ENCODE measurements around the gene MPP2.

MPP2 gene

DNA sequence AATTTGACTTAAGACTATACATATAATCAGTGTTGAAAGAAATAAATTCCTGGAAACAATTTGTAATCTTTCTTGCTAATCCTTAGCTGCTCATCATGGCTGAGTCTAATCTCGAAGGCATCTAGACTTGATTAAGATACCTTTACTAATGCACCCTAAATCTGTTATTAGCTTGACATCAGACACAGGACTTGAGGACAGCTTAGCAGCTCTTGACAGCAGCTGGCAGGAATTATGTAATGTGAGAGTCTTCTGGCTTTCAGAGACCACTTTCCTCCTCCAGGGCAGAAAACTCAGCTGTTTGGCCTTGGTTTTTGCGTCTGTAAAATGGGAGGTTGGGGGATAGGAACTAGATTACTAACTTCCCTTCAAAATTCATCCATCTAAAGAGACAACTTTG is 7.1 kb upstream of the MPP2 start:
- no peak for DNase-seq
- Histone ChIP-seq H3K27ac (ENCODE audit: insufficient read depth in 1 of 2, low read depth in 1 of 2, low read length in 2 of 2, poor library complexity in 1 of 2, severe bottlenecking in 2 of 2) (no peak overlapping the region), H3K36me3 (ENCODE audit: control insufficient read depth in 4 of 4, insufficient read depth in 4 of 4, low read length in 3 of 4) (no peaks in the 10 kb centered on the region), H3K27me3 (replicated peaks in 2 of 5; ENCODE audit: control insufficient read depth in 4 of 5, insufficient read depth in 5 of 5, low read length in 4 of 5) (peaks cover 0 to 6% (median 0%) of the 10 kb centered on the region in 5 experiments), H3K4me1 (ENCODE audit: control extremely low read depth in 1 of 4, control insufficient read depth in 4 of 4, insufficient read depth in 4 of 4, low read length in 3 of 4) (peaks cover 0 to 13% (median 6%) of the 10 kb centered on the region in 4 experiments), H3K9me3 (ENCODE audit: control extremely low read depth in 1 of 5, control insufficient read depth in 4 of 5, insufficient read depth in 2 of 5, low read depth in 1 of 5, low read length in 4 of 5) (no peaks in the 10 kb centered on the region), H3K4me3 (ENCODE audit: control insufficient read depth in 1 of 7, extremely low read depth in 1 of 7, insufficient read depth in 4 of 7, low read depth in 2 of 7, low read length in 6 of 7) (no peak overlapping the region)
- CTCF ChIA-PET = interaction anchor here (1.3 to 1.9 kb wide), 5 partner anchors 11 to 431 kb away, joined by 3 to 10 read pairs (median 5); partner anchors contain the start of gene GRN
- WGBS (ENCODE audit: insufficient coverage) = 100% methylated on average over 1 of the region's 2 CpGs
- POLR2A ChIA-PET = interaction anchor here (0.6 kb wide), 1 partner anchor 457 kb away, joined by 3 read pairs; no protein-coding TSS in a partner anchor

DNA sequence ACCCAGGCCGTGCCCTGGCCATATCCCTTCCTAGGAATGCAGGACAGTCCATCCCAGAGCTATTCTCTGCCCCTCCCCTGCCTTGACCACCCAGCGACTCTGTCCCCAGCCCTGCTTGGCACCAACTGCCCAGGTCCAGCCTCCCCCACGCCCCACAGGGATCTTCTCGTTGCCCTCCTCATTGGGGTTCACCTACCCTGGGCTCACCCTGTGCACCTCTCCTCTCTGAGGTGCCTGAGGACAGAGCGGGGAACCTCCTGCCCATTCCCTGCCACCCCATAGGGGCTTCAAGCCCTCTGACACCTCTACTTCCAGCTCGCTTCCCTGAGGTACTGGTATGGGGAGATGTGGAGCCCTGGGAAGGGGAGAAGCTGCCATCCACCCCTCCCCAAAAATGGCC is 6.2 kb upstream of the MPP2 start:
- peaks cover 0 to 9% (median 3%) of the 10 kb centered on the region in 5 experiments for H3K27me3 ChIP-seq (replicated peaks in 2 of 5; ENCODE audit: control insufficient read depth in 4 of 5, insufficient read depth in 5 of 5, low read length in 4 of 5)
- H3K4me3 ChIP-seq (ENCODE audit: control insufficient read depth in 1 of 7, extremely low read depth in 1 of 7, insufficient read depth in 4 of 7, low read depth in 2 of 7, low read length in 6 of 7) = no peak overlapping the region
- ChIA-PET POLR2A (no interaction called here), CTCF (interaction anchor here (1.1 to 1.9 kb wide), 6 partner anchors 12 to 432 kb away, joined by 3 to 10 read pairs (median 4); partner anchors contain the start of gene GRN)
- peaks cover 0 to 13% (median 6%) of the 10 kb centered on the region in 4 experiments for H3K4me1 ChIP-seq (ENCODE audit: control extremely low read depth in 1 of 4, control insufficient read depth in 4 of 4, insufficient read depth in 4 of 4, low read length in 3 of 4)
- no peaks in the 10 kb centered on the region for H3K36me3 ChIP-seq (ENCODE audit: control insufficient read depth in 4 of 4, insufficient read depth in 4 of 4, low read length in 3 of 4)
- no peaks in the 10 kb centered on the region for H3K9me3 ChIP-seq (ENCODE audit: control extremely low read depth in 1 of 5, control insufficient read depth in 4 of 5, insufficient read depth in 2 of 5, low read depth in 1 of 5, low read length in 4 of 5)
- no peak for DNase-seq
- 97% methylated on average over 5 of the region's 6 CpGs for WGBS (ENCODE audit: insufficient coverage)
- no peak overlapping the region for H3K27ac ChIP-seq (ENCODE audit: insufficient read depth in 1 of 2, low read depth in 1 of 2, low read length in 2 of 2, poor library complexity in 1 of 2, severe bottlenecking in 2 of 2)

DNA sequence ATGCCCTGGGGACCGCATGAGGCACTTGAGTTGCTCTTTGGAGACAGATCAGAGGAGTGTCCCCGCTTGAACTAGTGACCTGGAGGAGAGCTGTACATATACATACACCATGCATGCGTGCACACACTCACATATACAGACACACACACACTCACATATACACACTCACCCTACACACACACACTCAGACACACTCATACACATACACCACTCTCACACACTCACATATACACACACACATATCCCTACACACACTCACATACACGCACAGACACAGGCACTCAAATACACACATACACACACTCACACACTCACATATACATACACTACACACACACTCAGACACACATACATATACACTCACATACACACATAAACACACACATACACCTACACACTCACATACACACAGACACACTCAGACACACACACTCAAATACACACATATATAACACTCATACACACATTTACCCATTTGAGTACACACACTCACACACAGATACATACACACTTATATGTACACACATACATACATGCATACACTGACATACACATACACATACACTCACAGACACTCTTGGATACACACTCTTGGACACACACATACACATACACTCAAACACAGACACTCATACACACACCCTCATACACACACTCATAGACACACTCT is 5.4 kb upstream of the MPP2 start:
- Histone ChIP-seq H3K27me3 (replicated peaks in 2 of 5; ENCODE audit: control insufficient read depth in 4 of 5, insufficient read depth in 5 of 5, low read length in 4 of 5) (peaks cover 3 to 16% (median 10%) of the 10 kb centered on the region in 5 experiments), H3K4me3 (ENCODE audit: control insufficient read depth in 1 of 7, extremely low read depth in 1 of 7, insufficient read depth in 4 of 7, low read depth in 2 of 7, low read length in 6 of 7) (no peak overlapping the region), H3K36me3 (ENCODE audit: control insufficient read depth in 4 of 4, insufficient read depth in 4 of 4, low read length in 3 of 4) (no peaks in the 10 kb centered on the region), H3K9me3 (ENCODE audit: control extremely low read depth in 1 of 5, control insufficient read depth in 4 of 5, insufficient read depth in 2 of 5, low read depth in 1 of 5, low read length in 4 of 5) (no peaks in the 10 kb centered on the region), H3K4me1 (ENCODE audit: control extremely low read depth in 1 of 4, control insufficient read depth in 4 of 4, insufficient read depth in 4 of 4, low read length in 3 of 4) (peaks cover 2 to 13% (median 8%) of the 10 kb centered on the region in 4 experiments), H3K27ac (ENCODE audit: insufficient read depth in 1 of 2, low read depth in 1 of 2, low read length in 2 of 2, poor library complexity in 1 of 2, severe bottlenecking in 2 of 2) (no peak overlapping the region)
- no peak for DNase-seq
- POLR2A ChIA-PET = no interaction called here
- WGBS (ENCODE audit: insufficient coverage) = 60% methylated on average over 3 of the region's 4 CpGs
- CTCF ChIA-PET = interaction anchor here (1.1 to 5.2 kb wide), 2 partner anchors 7 to 18 kb away, joined by 3 to 29 read pairs; no protein-coding TSS in a partner anchor

DNA sequence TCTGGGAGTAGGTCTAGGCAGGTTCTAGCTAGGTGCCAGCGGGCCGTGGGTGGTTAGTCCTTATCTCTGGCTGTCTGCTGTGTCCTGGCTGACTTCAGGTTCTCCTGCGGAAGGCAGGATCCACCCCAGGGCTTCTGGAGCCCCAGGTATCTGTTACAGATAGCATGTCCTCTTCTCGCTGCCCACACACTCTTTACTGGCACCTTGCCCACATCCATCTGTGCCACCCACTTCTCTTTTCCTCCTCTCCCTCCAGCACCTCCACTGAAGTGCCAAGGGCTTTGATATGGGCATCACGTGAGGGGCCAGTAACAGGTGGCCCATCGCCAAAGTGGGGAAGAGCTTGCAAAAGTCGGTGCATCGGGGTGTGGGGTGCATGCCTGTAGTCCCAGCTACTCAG is 4.6 kb upstream of the MPP2 start:
- 83% methylated on average over 5 of the region's 8 CpGs for WGBS (ENCODE audit: insufficient coverage)
- Histone ChIP-seq H3K27ac (ENCODE audit: insufficient read depth in 1 of 2, low read depth in 1 of 2, low read length in 2 of 2, poor library complexity in 1 of 2, severe bottlenecking in 2 of 2) (no peak overlapping the region), H3K36me3 (ENCODE audit: control insufficient read depth in 4 of 4, insufficient read depth in 4 of 4, low read length in 3 of 4) (no peaks in the 10 kb centered on the region), H3K9me3 (ENCODE audit: control extremely low read depth in 1 of 5, control insufficient read depth in 4 of 5, insufficient read depth in 2 of 5, low read depth in 1 of 5, low read length in 4 of 5) (no peaks in the 10 kb centered on the region), H3K27me3 (replicated peaks in 2 of 5; ENCODE audit: control insufficient read depth in 4 of 5, insufficient read depth in 5 of 5, low read length in 4 of 5) (peaks cover 3 to 20% (median 14%) of the 10 kb centered on the region in 5 experiments), H3K4me1 (ENCODE audit: control extremely low read depth in 1 of 4, control insufficient read depth in 4 of 4, insufficient read depth in 4 of 4, low read length in 3 of 4) (peaks cover 2 to 19% (median 14%) of the 10 kb centered on the region in 4 experiments), H3K4me3 (ENCODE audit: control insufficient read depth in 1 of 7, extremely low read depth in 1 of 7, insufficient read depth in 4 of 7, low read depth in 2 of 7, low read length in 6 of 7) (no peak overlapping the region)
- DNase-seq = peak in 1 of 3 donors; percentile 41
- ChIA-PET CTCF (interaction anchor here (1.1 to 5.2 kb wide), 3 partner anchors 8 to 83 kb away, joined by 3 to 29 read pairs (median 7); no protein-coding TSS in a partner anchor), POLR2A (no interaction called here)

DNA sequence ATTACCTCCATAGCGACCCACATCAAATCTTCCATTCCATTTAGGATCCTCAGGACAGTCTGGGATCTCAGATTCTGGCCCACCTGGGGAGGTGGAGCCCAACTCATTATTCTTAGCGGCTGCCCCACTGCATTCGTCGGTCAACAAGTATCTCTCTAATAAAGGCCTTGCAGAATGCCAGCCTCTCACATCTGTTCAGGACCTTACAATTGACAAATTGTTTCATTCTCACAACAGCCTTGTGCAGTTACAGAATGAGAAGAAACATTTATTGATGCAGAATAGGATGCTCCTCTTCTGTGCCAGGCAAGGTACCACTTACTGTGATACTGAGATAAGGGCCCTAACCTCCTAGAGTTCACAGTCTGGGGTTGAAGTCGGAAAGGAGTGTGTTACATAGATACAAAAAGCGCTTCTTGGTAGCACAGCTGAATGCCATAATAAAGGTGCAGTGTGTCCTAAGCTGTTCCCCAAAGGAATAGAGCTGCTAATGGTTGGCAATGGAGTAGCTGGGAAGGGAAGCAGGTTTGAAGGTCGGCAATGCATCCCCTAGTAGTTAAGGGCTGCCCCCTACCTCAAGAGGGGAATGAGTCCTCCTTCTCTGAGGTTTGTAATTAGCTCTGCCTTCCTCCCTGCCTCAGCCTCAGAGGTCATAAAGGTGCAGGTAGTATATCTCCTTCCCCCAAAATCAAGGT is 2.3 kb upstream of the MPP2 start:
- peaks cover 2 to 27% (median 22%) of the 10 kb centered on the region in 4 experiments for H3K4me1 ChIP-seq (ENCODE audit: control extremely low read depth in 1 of 4, control insufficient read depth in 4 of 4, insufficient read depth in 4 of 4, low read length in 3 of 4)
- no peak for DNase-seq
- POLR2A ChIA-PET = no interaction called here
- CTCF ChIA-PET = interaction anchor here (0.6 to 5.8 kb wide), 16 partner anchors 10 to 1200 kb away, joined by 3 to 29 read pairs (median 4); partner anchors contain the start of gene CD300LG
- no peaks in the 10 kb centered on the region for H3K9me3 ChIP-seq (ENCODE audit: control extremely low read depth in 1 of 5, control insufficient read depth in 4 of 5, insufficient read depth in 2 of 5, low read depth in 1 of 5, low read length in 4 of 5)
- 87% methylated on average over 6 of the region's 7 CpGs for WGBS (ENCODE audit: insufficient coverage)
- peaks cover 3 to 41% (median 26%) of the 10 kb centered on the region in 5 experiments for H3K27me3 ChIP-seq (replicated peaks in 2 of 5; ENCODE audit: control insufficient read depth in 4 of 5, insufficient read depth in 5 of 5, low read length in 4 of 5)
- H3K4me3 ChIP-seq (ENCODE audit: control insufficient read depth in 1 of 7, extremely low read depth in 1 of 7, insufficient read depth in 4 of 7, low read depth in 2 of 7, low read length in 6 of 7) = no peak overlapping the region
- no peaks in the 10 kb centered on the region for H3K36me3 ChIP-seq (ENCODE audit: control insufficient read depth in 4 of 4, insufficient read depth in 4 of 4, low read length in 3 of 4)
- no peak overlapping the region for H3K27ac ChIP-seq (ENCODE audit: insufficient read depth in 1 of 2, low read depth in 1 of 2, low read length in 2 of 2, poor library complexity in 1 of 2, severe bottlenecking in 2 of 2)

DNA sequence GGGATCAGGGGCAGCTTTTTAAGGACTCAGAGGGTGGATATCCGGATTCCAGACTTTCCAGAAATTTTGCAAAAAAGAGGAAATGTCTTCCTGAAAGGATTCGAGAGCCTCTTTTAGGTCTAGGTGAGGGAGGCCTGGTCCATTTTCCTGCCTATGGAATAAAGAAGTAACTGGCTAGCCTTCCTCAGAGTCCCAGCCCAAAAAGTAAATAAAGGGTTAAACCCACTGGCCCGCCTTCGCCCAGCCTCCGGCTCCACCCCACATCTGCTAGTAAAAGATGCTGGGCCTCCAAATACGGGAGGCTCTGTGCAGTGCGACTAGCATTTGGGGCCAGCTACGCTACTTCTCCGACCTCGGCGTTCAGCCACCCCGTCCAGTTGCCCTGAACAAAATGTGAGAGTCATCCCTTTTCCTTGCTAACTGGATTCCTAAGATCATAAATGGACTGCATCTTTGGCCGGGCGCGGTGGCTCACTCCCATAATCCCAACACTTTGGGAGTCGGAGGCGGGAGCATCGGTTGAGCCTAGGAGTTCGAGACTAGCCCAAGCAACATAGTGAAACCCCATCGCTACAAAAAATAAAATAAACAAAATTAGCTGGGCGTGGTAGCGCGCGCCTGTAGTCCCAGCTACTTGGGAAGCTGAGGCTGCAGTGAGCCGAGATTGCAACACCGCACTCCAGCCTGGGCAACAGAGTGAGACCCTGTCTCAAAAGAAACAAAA is 824 bp upstream of the MPP2 start:
- Histone ChIP-seq H3K9me3 (ENCODE audit: control extremely low read depth in 1 of 5, control insufficient read depth in 4 of 5, insufficient read depth in 2 of 5, low read depth in 1 of 5, low read length in 4 of 5) (no peaks in the 10 kb centered on the region), H3K4me1 (ENCODE audit: control extremely low read depth in 1 of 4, control insufficient read depth in 4 of 4, insufficient read depth in 4 of 4, low read length in 3 of 4) (peaks cover 2 to 27% (median 22%) of the 10 kb centered on the region in 4 experiments), H3K27me3 (replicated peaks in 2 of 5; ENCODE audit: control insufficient read depth in 4 of 5, insufficient read depth in 5 of 5, low read length in 4 of 5) (peaks cover 3 to 49% (median 30%) of the 10 kb centered on the region in 5 experiments), H3K27ac (ENCODE audit: insufficient read depth in 1 of 2, low read depth in 1 of 2, low read length in 2 of 2, poor library complexity in 1 of 2, severe bottlenecking in 2 of 2) (no peak overlapping the region), H3K36me3 (ENCODE audit: control insufficient read depth in 4 of 4, insufficient read depth in 4 of 4, low read length in 3 of 4) (no peaks in the 10 kb centered on the region), H3K4me3 (ENCODE audit: control insufficient read depth in 1 of 7, extremely low read depth in 1 of 7, insufficient read depth in 4 of 7, low read depth in 2 of 7, low read length in 6 of 7) (peak overlapping the region in 4 of 7 experiments; percentile 58 to 77 (median 70))
- WGBS (ENCODE audit: insufficient coverage) = 28% methylated on average over 18 of the region's 26 CpGs
- ChIA-PET POLR2A (no interaction called here), CTCF (interaction anchor here (1.1 to 5.8 kb wide), 5 partner anchors 12 to 88 kb away, joined by 3 to 29 read pairs (median 4); no protein-coding TSS in a partner anchor)
- DNase-seq = peak; percentile 40 to 77 (median 76)

Data from common myeloid progenitor, CD34-positive (primary cell).